Retinal pigment epithelial cell (primary cell): ENCODE data around the gene MYOCD.

Experiments used
- DNase-seq: peaks from one replicate; pipeline ENCODE4 v3.0.0-alpha.2; 2010; ENCODE audit warnings: low read depth
- H3K4me3 ChIP-seq: 2 replicates; pipeline ENCODE4 v1.5.1; 2011; ENCODE audit warnings: mild to moderate bottlenecking, low read length, control low read depth, moderate library complexity
- TF ChIP-seq, protein P1 (sequence below): conservative IDR thresholded peaks from 2 replicates; pipeline ENCODE4 v1.5.1; 2011; ENCODE audit warnings: low read depth, low read length, control low read depth, inconsistent platforms

The MYOCD gene

DNA sequence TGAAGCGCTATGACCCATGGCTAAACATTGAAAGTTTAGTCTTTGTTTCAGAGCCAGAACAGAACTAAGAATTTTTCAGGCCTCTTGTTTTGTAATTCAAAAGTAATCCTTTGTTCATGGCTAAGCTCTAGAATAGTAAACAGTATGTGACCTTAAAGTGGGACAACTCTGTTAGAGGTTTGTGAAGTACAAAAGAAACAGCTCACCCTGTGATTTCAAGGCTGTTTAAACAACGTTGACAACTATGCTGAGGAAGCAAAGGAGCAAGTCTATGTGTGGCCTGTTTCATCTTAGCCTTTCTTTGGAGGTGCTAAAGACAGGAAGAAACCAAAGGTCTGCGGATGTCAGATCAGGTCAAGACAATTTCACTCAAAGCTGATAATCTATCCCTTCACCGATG lies 40.4 kb downstream of the MYOCD start:
- DNase-seq: no peak
- TF ChIP-seq, protein P1, sequence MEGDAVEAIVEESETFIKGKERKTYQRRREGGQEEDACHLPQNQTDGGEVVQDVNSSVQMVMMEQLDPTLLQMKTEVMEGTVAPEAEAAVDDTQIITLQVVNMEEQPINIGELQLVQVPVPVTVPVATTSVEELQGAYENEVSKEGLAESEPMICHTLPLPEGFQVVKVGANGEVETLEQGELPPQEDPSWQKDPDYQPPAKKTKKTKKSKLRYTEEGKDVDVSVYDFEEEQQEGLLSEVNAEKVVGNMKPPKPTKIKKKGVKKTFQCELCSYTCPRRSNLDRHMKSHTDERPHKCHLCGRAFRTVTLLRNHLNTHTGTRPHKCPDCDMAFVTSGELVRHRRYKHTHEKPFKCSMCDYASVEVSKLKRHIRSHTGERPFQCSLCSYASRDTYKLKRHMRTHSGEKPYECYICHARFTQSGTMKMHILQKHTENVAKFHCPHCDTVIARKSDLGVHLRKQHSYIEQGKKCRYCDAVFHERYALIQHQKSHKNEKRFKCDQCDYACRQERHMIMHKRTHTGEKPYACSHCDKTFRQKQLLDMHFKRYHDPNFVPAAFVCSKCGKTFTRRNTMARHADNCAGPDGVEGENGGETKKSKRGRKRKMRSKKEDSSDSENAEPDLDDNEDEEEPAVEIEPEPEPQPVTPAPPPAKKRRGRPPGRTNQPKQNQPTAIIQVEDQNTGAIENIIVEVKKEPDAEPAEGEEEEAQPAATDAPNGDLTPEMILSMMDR: no peak
- no peak overlapping the region for H3K4me3 ChIP-seq

- TF ChIP-seq, protein P1: no peak
- peak; percentile 3 for DNase-seq
- H3K4me3 ChIP-seq: no peak overlapping the region
These were observed 43.4 kb downstream of the MYOCD start for GRCh38 chr17:12709063-12709462.

DNA sequence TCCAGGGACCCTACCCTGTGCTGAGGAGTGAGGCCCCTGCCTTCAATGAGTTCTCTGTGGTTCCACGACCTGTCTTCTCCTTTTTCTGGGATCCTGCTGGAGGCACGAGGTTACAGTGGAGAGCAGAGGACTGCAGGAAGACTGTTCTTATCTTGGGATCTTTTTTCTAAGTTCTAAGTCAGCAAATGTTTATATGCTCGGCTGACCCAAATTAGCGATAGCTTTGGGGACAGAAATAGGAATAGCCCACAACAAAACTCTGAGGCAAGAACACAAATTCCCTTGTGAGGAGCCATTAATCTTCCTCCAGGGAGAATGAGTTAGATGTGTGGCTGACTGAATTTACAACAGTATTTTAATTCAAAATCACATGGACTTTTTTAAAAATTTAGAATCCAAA lies 46.7 kb downstream of the MYOCD start:
- TF ChIP-seq, protein P1: no peak
- H3K4me3 ChIP-seq: no peak overlapping the region
- no peak for DNase-seq

GRCh38 chr17:12712941-12713340 lies 47.3 kb downstream of the MYOCD start:
- H3K4me3 ChIP-seq: no peak overlapping the region
- no peak for DNase-seq
- TF ChIP-seq, protein P1: no peak

- TF ChIP-seq, protein P1: no peak
- no peak for DNase-seq
- no peak overlapping the region for H3K4me3 ChIP-seq
These were observed 54.3 kb downstream of the MYOCD start for GRCh38 chr17:12719948-12720347.

GRCh38 chr17:12721581-12721980 lies 55.9 kb downstream of the MYOCD start:
- no peak overlapping the region for H3K4me3 ChIP-seq
- no peak for DNase-seq
- TF ChIP-seq, protein P1: no peak

DNA sequence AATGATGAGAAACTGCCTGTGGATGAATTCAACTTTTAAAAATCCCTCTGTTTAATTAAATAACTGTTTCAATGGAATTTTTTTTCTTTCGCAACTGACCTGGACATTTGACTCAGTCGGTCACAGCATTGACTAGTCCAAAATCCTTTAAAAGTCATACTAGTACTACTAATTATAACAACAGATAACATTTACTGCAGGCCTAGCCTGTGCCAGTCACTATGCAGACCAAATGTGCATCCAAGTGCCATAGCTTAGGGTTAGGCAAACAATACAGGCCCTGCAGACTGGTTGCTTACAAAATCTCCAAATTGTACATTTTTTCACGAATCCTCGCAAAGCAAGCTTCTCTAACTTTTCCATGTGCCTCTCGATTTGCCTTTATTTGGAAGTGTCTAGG lies 56.6 kb downstream of the MYOCD start:
- TF ChIP-seq, protein P1: no peak
- H3K4me3 ChIP-seq: no peak overlapping the region
- no peak for DNase-seq
